Osteoblast (primary cell): ENCODE measurements around the gene PCDHA10. TPM values are rescaled to one million over a fixed set of nuclear protein-coding genes. Genes with fewer than 3 reads are reported as not detected.
"Not testable (repeated sequence)": the region's sequence is repeated elsewhere in the genome, so short reads cannot be mapped to it uniquely, and the experiment has no call there.

Source experiments
- DNase-seq: peaks from one replicate; pipeline ENCODE4 v3.0.0; 2011; ENCODE audit warnings: low spot score, mixed read lengths; ENCODE audit not compliant: insufficient read length; ENCODE audit errors: missing footprints
- H2AFZ ChIP-seq: 2 replicates; pipeline ENCODE4 v1.6.0; 2011; ENCODE audit warnings: mild to moderate bottlenecking, low read length
- H3K27ac ChIP-seq: 2 replicates; pipeline ENCODE4 v1.5.1; 2011; ENCODE audit warnings: mild to moderate bottlenecking, low read depth, low read length, moderate library complexity
- H3K27me3 ChIP-seq: 2 replicates; pipeline ENCODE4 v1.6.0; 2012; ENCODE audit warnings: mild to moderate bottlenecking, control low read depth, inconsistent platforms, low read length, moderate library complexity; ENCODE audit not compliant: insufficient read depth
- H3K36me3 ChIP-seq: 2 replicates; pipeline ENCODE4 v1.5.1; 2011; ENCODE audit warnings: mild to moderate bottlenecking, low read length, control low read depth, moderate library complexity; ENCODE audit not compliant: insufficient read depth
- H3K4me1 ChIP-seq: 2 replicates; pipeline ENCODE4 v1.5.1; 2011; ENCODE audit warnings: mild to moderate bottlenecking, low read length, control low read depth, moderate library complexity; ENCODE audit not compliant: insufficient read depth
- H3K4me2 ChIP-seq: 2 replicates; pipeline ENCODE4 v1.6.0; 2011; ENCODE audit warnings: mild to moderate bottlenecking, low read length; ENCODE audit not compliant: insufficient read depth
- H3K4me3 ChIP-seq: fragments of 200-600 bp; sonication (generic); 3 replicates; pipeline ENCODE4 v1.5.1; 2012; ENCODE audit warnings: mild to moderate bottlenecking, low read length, inconsistent platforms; ENCODE audit not compliant: insufficient read depth
- H3K79me2 ChIP-seq: 2 replicates; pipeline ENCODE4 v1.6.0; 2012; ENCODE audit warnings: mild to moderate bottlenecking, low read length, control low read depth, inconsistent platforms; ENCODE audit not compliant: insufficient read depth
- H3K9me3 ChIP-seq: 2 replicates; pipeline ENCODE4 v1.5.1; 2011; ENCODE audit warnings: low read depth, low read length, control low read depth
- H4K20me1 ChIP-seq: 2 replicates; pipeline ENCODE4 v1.6.0; 2012; ENCODE audit warnings: mild to moderate bottlenecking, low read length, control low read depth; ENCODE audit not compliant: insufficient read depth
- total RNA-seq: library from RNA; depleted of rRNA; stranded (reverse); fragments of >200 nt; gene quantifications from 2 replicates; pipeline ENCODE4 v1.2.3, GENCODE V29; 2012
- TF ChIP-seq, protein P1 (sequence below): IDR thresholded peaks from 2 replicates; pipeline ENCODE4 v1.5.1; 2011; ENCODE audit warnings: mild to moderate bottlenecking, low read depth, low read length, moderate library complexity; ENCODE audit errors: extremely low read depth

The PCDHA10 gene, protein sequence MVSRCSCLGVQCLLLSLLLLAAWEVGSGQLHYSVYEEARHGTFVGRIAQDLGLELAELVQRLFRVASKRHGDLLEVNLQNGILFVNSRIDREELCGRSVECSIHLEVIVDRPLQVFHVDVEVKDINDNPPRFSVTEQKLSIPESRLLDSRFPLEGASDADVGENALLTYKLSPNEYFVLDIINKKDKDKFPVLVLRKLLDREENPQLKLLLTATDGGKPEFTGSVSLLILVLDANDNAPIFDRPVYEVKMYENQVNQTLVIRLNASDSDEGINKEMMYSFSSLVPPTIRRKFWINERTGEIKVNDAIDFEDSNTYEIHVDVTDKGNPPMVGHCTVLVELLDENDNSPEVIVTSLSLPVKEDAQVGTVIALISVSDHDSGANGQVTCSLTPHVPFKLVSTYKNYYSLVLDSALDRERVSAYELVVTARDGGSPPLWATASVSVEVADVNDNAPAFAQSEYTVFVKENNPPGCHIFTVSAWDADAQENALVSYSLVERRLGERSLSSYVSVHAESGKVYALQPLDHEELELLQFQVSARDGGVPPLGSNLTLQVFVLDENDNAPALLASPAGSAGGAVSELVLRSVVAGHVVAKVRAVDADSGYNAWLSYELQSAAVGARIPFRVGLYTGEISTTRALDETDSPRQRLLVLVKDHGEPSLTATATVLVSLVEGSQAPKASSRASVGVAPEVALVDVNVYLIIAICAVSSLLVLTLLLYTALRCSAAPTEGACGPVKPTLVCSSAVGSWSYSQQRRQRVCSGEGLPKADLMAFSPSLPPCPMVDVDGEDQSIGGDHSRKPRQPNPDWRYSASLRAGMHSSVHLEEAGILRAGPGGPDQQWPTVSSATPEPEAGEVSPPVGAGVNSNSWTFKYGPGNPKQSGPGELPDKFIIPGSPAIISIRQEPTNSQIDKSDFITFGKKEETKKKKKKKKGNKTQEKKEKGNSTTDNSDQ
- 0.36 and 0.59 TPM in 2 replicates for total RNA-seq

DNA sequence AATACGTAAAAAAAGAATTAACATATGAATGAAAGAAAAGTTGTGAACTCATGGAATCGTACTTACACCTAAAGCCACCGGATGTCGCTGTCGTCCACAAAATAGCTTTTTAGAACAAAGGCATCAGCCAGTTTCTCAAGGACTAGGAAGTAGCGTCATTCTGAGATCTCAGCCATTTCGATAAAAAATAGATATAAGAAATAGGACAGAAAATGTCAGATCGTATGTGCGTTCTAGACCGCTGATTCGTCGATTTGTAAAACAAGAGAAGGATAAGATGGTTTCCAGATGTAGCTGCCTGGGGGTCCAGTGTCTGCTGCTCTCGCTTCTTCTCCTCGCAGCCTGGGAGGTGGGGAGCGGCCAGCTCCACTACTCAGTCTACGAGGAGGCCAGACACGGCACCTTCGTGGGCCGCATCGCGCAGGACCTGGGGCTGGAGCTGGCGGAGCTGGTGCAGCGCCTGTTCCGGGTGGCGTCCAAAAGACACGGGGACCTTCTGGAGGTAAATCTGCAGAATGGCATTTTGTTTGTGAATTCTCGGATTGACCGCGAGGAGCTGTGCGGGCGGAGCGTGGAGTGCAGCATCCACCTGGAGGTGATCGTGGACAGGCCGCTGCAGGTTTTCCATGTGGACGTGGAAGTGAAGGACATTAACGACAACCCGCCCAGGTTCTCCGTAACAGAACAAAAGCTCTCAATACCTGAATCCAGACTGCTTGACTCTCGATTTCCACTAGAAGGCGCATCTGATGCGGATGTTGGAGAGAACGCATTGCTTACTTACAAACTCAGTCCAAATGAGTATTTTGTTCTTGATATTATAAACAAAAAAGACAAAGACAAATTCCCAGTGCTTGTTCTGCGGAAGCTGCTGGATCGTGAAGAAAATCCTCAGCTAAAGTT lies at the start of gene PCDHA10:
Gene PCDHA10, plus strand, starts transcription at position 126 of the 903 bp plus-strand sequence. Its CDS starts 152 bp downstream, at position 278.
- Histone ChIP-seq H3K79me2 (no peaks in the 10 kb centered on the region), H3K27me3 (no peaks in the 10 kb centered on the region), H3K9me3 (no peaks in the 10 kb centered on the region), H2AFZ (no peak within 1 kb of the TSS), H3K4me3 (no peak within 1 kb of the TSS), H3K4me2 (no peak within 1 kb of the TSS), H3K27ac (no peak within 1 kb of the TSS), H3K4me1 (no peaks in the 10 kb centered on the region), H4K20me1 (no peaks in the 10 kb centered on the region), H3K36me3 (no peaks in the 10 kb centered on the region)
- DNase-seq: no peak
- TF ChIP-seq, protein P1, sequence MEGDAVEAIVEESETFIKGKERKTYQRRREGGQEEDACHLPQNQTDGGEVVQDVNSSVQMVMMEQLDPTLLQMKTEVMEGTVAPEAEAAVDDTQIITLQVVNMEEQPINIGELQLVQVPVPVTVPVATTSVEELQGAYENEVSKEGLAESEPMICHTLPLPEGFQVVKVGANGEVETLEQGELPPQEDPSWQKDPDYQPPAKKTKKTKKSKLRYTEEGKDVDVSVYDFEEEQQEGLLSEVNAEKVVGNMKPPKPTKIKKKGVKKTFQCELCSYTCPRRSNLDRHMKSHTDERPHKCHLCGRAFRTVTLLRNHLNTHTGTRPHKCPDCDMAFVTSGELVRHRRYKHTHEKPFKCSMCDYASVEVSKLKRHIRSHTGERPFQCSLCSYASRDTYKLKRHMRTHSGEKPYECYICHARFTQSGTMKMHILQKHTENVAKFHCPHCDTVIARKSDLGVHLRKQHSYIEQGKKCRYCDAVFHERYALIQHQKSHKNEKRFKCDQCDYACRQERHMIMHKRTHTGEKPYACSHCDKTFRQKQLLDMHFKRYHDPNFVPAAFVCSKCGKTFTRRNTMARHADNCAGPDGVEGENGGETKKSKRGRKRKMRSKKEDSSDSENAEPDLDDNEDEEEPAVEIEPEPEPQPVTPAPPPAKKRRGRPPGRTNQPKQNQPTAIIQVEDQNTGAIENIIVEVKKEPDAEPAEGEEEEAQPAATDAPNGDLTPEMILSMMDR: peak; percentile 5

DNA sequence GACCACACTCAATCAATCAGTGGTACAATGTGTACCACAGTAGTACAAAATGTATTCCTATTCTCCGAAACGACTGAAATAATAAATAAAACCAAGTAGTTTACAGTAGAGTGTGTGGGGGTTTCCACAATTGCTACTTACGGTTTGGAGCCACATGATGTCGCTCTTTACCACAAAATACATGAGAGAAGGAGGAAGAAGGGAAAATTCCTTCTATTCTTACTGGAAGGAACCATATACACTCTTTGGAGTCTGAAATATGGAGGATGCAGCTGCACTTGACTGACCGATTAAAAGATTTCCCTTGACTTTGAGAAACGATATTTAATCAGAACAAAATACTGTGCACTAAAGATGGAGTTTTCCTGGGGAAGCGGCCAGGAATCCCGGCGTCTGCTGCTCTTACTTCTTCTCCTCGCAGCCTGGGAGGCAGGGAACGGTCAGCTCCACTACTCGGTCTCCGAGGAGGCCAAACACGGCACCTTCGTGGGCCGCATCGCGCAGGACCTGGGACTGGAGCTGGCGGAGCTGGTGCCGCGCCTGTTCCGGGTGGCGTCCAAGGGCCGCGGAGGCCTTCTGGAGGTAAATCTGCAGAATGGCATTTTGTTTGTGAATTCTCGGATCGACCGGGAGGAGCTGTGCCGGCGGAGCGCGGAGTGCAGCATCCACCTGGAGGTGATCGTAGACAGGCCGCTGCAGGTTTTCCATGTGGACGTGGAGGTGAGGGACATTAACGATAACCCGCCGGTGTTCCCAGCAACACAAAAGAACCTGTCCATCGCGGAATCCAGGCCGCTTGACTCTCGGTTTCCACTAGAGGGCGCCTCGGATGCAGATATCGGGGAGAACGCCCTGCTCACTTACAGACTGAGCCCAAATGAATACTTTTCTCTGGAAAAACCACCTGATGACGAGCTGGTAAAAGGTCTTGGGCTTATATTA lies 48.6 kb upstream of the PCDHA10 start, which contains the start of gene PCDHA4:
Gene PCDHA4, plus strand, starts transcription at position 235 of the 942 bp plus-strand sequence.
- Histone ChIP-seq H4K20me1 (no peaks in the 10 kb centered on the region), H3K27ac (no peak within 1 kb of the TSS), H3K4me3 (peak within 1 kb of the TSS; percentile 50), H3K4me2 (peak within 1 kb of the TSS; percentile 61), H3K9me3 (no peaks in the 10 kb centered on the region), H2AFZ (peak within 1 kb of the TSS; percentile 65), H3K36me3 (no peaks in the 10 kb centered on the region), H3K27me3 (no peaks in the 10 kb centered on the region), H3K79me2 (no peaks in the 10 kb centered on the region), H3K4me1 (no peaks in the 10 kb centered on the region)
- no peak for DNase-seq
- TF ChIP-seq, protein P1: peak; percentile 40

DNA sequence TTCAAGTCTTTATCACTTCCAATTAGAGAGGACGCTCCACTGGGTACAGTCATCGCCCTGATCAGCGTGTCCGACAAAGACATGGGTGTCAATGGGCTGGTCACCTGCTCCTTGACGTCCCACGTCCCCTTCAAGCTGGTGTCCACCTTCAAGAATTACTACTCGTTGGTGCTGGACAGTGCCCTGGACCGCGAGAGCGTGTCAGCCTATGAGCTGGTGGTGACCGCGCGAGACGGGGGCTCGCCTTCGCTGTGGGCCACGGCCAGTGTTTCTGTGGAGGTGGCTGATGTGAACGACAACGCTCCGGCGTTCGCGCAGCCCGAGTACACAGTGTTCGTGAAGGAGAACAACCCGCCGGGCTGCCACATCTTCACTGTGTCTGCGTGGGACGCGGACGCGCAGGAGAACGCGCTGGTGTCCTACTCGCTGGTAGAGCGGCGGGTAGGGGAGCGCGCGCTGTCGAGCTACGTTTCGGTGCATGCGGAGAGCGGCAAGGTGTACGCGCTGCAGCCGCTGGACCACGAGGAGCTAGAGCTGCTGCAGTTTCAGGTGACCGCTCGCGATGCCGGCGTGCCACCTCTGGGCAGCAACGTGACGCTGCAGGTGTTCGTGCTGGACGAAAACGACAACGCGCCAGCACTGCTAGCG lies 47.3 kb upstream of the PCDHA10 start:
- not testable (repeated sequence) for H3K79me2 ChIP-seq

More for the DNA sequence above, 47.3 kb upstream of the PCDHA10 start:
- not testable (repeated sequence) for H3K36me3 ChIP-seq, H3K27ac ChIP-seq, H3K4me2 ChIP-seq, H3K4me1 ChIP-seq, H3K27me3 ChIP-seq, H4K20me1 ChIP-seq, DNase-seq, H2AFZ ChIP-seq, H3K9me3 ChIP-seq, H3K4me3 ChIP-seq
